Measurements from ENCODE around the gene GBF1. TPM values are rescaled to one million over a fixed set of nuclear protein-coding genes. Genes with fewer than 3 reads are reported as not detected.

GBF1 gene
- total RNA-seq, 1 experiment from 2014 or later: 69.8 TPM

DNA sequence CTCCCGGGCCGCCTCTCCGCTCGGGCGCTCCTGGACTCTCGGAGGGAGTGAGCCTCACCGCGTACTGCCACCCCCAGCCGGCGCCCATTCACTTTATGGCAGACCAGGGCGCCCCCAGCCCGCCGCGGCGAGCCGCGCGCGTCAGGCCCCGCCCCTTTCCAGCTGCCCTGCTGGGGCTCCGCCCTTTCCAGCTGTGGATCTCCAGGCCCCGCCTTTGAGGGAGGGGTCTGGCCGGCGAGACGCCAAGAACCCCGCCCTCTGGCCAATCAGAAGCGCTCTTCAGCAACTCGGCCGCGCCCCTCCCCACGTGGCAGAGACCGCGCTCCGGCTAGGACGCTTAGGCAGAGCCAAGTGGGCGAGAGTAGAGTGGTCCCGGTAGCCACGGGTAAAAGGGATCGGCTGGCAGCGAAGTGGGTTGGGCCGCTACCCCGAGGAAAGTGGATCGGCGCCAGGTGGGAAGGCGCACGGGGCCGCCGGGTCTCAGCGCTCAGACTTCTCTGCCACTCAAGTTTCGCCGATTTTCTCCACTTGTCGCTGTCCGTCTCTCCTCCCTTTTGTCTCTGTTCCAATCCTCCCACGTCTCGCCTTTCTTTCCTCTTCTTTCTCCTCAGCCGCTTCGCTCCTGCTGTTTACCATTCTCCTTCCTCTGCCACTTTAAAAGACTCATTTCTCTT lies 3.8 kb upstream of the GBF1 start, which contains the start of gene PITX3:
PITX3 (minus strand) TSS at position 69 of the 674 bp plus-strand sequence. CDS start 9,432 bp downstream, outside the sequence.
- H3K27me3 ChIP-seq (replicated peaks; ENCODE audit: control insufficient read depth, insufficient read depth, low read length): no peaks in the 10 kb centered on the region
- ChIA-PET POLR2A (interaction anchor here (0.6 kb wide), 1 partner anchor 50 kb away, joined by 5 read pairs; no protein-coding TSS in a partner anchor), CTCF (interaction anchor here (0.6 to 2.4 kb wide), 8 partner anchors 10 to 261 kb away, joined by 3 to 17 read pairs (median 4); partner anchors contain the start of genes ACTR1A, ELOVL3 and NFKB2)
- H3K36me3 ChIP-seq (ENCODE audit: control insufficient read depth, insufficient read depth, low read length): no peaks in the 10 kb centered on the region
- TF ChIP-seq, protein P1, sequence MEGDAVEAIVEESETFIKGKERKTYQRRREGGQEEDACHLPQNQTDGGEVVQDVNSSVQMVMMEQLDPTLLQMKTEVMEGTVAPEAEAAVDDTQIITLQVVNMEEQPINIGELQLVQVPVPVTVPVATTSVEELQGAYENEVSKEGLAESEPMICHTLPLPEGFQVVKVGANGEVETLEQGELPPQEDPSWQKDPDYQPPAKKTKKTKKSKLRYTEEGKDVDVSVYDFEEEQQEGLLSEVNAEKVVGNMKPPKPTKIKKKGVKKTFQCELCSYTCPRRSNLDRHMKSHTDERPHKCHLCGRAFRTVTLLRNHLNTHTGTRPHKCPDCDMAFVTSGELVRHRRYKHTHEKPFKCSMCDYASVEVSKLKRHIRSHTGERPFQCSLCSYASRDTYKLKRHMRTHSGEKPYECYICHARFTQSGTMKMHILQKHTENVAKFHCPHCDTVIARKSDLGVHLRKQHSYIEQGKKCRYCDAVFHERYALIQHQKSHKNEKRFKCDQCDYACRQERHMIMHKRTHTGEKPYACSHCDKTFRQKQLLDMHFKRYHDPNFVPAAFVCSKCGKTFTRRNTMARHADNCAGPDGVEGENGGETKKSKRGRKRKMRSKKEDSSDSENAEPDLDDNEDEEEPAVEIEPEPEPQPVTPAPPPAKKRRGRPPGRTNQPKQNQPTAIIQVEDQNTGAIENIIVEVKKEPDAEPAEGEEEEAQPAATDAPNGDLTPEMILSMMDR (IDR thresholded peaks at IDR 0.05; ENCODE audit: insufficient read depth in 1 of 2, low read depth in 1 of 2, low read length in 1 of 2, severe bottlenecking in 1 of 2, unreplicated experiment in 1 of 2): peak in 1 of 2 experiments; percentile 19
- peaks cover 6% of the 10 kb centered on the region for H3K27me3 Mint-ChIP-seq (ENCODE audit: insufficient read depth, unreplicated experiment)
- H3K4me3 Mint-ChIP-seq (ENCODE audit: unreplicated experiment): peak within 1 kb of the TSS; percentile 90
- H3K9me3 ChIP-seq: no peaks in the 10 kb centered on the region
- H3K36me3 Mint-ChIP-seq (ENCODE audit: insufficient read depth, unreplicated experiment): peaks cover 15% of the 10 kb centered on the region
- BruUV-seq (replicated peaks): no TSS peak
- peak; percentile 94 to 96 for DNase-seq
- intact Hi-C loops (cut with micrococcal nuclease; ENCODE audit: unreplicated experiment): no loop called here
- H3K4me3 ChIP-seq (ENCODE audit: low read depth, low read length): peak within 1 kb of the TSS; percentile 66
- no peaks in the 10 kb centered on the region for H3K9me3 Mint-ChIP-seq (ENCODE audit: unreplicated experiment)
- H3K4me1 ChIP-seq: peaks cover 10% of the 10 kb centered on the region
- H3K4me1 Mint-ChIP-seq (ENCODE audit: low read depth, unreplicated experiment): peaks cover 29% of the 10 kb centered on the region
- H3K27ac Mint-ChIP-seq (ENCODE audit: unreplicated experiment): peak within 1 kb of the TSS; percentile 43

DNA sequence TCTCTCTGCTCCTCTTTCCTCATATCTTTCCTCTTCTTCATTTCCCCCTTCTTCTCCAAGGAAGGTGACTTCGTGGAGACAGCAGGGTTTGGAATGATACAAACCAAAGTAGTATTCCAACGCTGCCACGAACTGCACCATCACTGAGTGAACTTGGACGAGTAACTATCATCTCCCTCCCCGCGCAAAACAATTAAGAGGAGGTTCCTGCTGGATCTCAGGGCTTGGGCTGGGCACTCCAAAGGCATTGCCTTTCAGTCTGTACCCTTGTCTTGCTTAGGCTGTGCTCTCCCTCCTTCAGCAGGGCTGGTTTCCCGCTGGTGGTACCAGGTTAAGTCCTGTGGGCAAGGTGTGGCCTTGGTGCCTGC lies 3.2 kb upstream of the GBF1 start:
- H3K36me3 Mint-ChIP-seq (ENCODE audit: insufficient read depth, unreplicated experiment): peaks cover 15% of the 10 kb centered on the region
- H3K27me3 ChIP-seq (replicated peaks; ENCODE audit: control insufficient read depth, insufficient read depth, low read length): no peaks in the 10 kb centered on the region
- intact Hi-C loops (cut with micrococcal nuclease; ENCODE audit: unreplicated experiment): no loop called here
- peak overlapping the region; percentile 90 for H3K4me3 Mint-ChIP-seq (ENCODE audit: unreplicated experiment)
- H3K4me1 ChIP-seq: peaks cover 15% of the 10 kb centered on the region
- H3K9me3 ChIP-seq: no peaks in the 10 kb centered on the region
- no peak for DNase-seq
- peaks cover 34% of the 10 kb centered on the region for H3K4me1 Mint-ChIP-seq (ENCODE audit: low read depth, unreplicated experiment)
- no peaks in the 10 kb centered on the region for H3K36me3 ChIP-seq (ENCODE audit: control insufficient read depth, insufficient read depth, low read length)
- POLR2A ChIA-PET: no interaction called here
- peak overlapping the region; percentile 43 for H3K27ac Mint-ChIP-seq (ENCODE audit: unreplicated experiment)
- CTCF ChIA-PET: interaction anchor here (0.6 to 2.4 kb wide), 4 partner anchors 11 to 260 kb away, joined by 3 to 17 read pairs (median 3); partner anchors contain the start of genes ACTR1A and ELOVL3
- H3K9me3 Mint-ChIP-seq (ENCODE audit: unreplicated experiment): no peaks in the 10 kb centered on the region
- BruUV-seq (replicated peaks): no TSS peak
- peak overlapping the region; percentile 66 for H3K4me3 ChIP-seq (ENCODE audit: low read depth, low read length)
- TF ChIP-seq, protein P1 (IDR thresholded peaks at IDR 0.05; ENCODE audit: insufficient read depth in 1 of 2, low read depth in 1 of 2, low read length in 1 of 2, severe bottlenecking in 1 of 2, unreplicated experiment in 1 of 2): no peak
- peaks cover 4% of the 10 kb centered on the region for H3K27me3 Mint-ChIP-seq (ENCODE audit: insufficient read depth, unreplicated experiment)

GRCh38 chr10:102243309-102243708 lies 2.0 kb upstream of the GBF1 start:
- Histone ChIP-seq H3K27me3 (replicated peaks; ENCODE audit: control insufficient read depth, insufficient read depth, low read length) (no peaks in the 10 kb centered on the region), H3K9me3 (no peaks in the 10 kb centered on the region), H3K4me3 (ENCODE audit: low read depth, low read length) (no peak overlapping the region), H3K4me1 (peaks cover 19% of the 10 kb centered on the region), H3K36me3 (ENCODE audit: control insufficient read depth, insufficient read depth, low read length) (no peaks in the 10 kb centered on the region)
- TF ChIP-seq, protein P1 (IDR thresholded peaks at IDR 0.05; ENCODE audit: insufficient read depth in 1 of 2, low read depth in 1 of 2, low read length in 1 of 2, severe bottlenecking in 1 of 2, unreplicated experiment in 1 of 2): no peak
- H3K27ac Mint-ChIP-seq (ENCODE audit: unreplicated experiment): no peak overlapping the region
- no TSS peak for BruUV-seq (replicated peaks)
- H3K4me1 Mint-ChIP-seq (ENCODE audit: low read depth, unreplicated experiment): peaks cover 46% of the 10 kb centered on the region
- peaks cover 15% of the 10 kb centered on the region for H3K36me3 Mint-ChIP-seq (ENCODE audit: insufficient read depth, unreplicated experiment)
- intact Hi-C loops (cut with micrococcal nuclease; ENCODE audit: unreplicated experiment): no loop called here
- no peak for DNase-seq
- peak overlapping the region; percentile 90 for H3K4me3 Mint-ChIP-seq (ENCODE audit: unreplicated experiment)
- H3K9me3 Mint-ChIP-seq (ENCODE audit: unreplicated experiment): no peaks in the 10 kb centered on the region
- CTCF ChIA-PET: no interaction called here
- H3K27me3 Mint-ChIP-seq (ENCODE audit: insufficient read depth, unreplicated experiment): peaks cover 3% of the 10 kb centered on the region
- POLR2A ChIA-PET: no interaction called here
